ENCODE data around the gene CUEDC2.

CUEDC2 gene, protein sequence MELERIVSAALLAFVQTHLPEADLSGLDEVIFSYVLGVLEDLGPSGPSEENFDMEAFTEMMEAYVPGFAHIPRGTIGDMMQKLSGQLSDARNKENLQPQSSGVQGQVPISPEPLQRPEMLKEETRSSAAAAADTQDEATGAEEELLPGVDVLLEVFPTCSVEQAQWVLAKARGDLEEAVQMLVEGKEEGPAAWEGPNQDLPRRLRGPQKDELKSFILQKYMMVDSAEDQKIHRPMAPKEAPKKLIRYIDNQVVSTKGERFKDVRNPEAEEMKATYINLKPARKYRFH

DNA sequence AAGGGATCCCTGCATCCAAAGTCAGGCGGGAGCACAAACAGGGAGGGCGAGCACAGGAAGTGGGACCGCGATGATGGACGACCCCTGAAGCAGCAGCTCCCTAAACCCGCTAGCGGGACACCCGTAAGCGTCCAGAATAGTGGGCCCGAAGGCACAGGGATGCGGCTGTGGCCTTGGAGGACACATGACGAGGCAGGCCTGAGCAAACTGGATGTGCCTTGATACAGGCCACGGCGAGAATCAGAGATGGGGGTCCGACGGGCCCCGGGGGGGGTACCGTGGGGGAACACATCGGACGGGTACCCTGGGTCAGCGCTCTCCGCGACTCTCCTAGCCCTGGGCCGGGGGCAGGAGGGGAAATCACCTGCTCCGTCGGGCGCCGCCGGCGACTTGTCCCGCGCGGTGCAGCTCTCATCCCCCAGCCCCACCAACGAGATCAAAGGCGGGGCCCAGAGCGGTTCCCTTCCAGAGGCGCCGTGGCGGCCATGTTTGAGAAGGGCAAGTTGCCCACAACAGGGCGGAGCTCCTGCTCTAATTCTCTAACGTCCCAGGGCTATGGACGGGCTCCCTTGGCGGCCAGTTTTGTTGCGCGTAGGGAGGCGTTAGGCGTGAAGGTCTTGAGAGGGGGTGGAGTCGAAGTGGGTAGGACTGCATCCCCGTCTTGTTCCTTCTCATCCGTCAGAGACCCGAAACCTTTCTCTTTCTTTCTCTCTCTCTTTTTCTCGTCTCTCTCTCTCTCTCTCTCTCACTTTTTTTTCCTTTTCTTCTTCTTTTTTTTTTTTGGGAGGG, at the start of gene CUEDC2:
TSS of gene CUEDC2 (minus strand) at position 413 of the 789 bp plus-strand sequence. CDS start 7,386 bp downstream, outside the sequence.
- peak; percentile 94 for FAIRE-seq

DNA sequence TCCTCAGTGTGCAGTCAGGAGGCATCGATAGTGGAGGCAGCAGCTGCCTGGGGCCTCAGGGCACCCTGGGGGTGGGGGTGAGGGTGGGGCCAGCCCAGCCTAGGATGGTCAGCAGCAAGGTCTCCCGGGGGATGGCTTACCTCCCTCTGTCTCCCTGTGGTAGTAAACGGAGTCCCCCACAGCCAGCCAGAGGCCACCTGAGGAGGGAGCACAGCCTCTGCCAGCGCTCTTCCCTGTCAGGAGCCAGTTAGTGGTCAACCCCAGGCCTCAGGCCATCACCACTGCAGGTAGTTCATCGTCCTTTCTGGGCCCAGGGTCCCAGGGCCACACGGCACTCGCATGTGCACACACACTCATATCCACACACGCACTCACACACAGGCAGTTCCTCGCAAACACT, 48.0 kb upstream of the CUEDC2 start:
- no peak for FAIRE-seq

DNA sequence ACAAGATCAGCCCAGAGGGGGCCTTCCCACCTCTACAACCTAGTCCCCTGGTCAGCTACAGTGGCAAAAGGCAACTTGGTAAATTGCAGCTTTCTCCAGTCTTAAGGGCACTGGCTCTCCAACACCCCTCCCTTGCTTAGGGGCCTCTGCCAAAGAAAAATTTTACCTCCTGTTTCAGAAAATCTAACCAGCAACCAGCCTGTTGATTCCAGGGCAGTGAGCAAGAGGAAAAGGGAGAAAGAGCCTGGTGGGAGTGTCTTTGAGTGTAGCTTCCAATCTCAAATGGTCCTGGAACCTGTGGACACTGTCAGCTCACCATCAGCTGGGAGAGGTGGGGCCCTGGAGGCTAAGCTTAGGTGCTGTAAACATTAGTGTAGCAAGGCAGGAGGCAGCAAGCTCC, 47.3 kb upstream of the CUEDC2 start:
- no peak for FAIRE-seq

DNA sequence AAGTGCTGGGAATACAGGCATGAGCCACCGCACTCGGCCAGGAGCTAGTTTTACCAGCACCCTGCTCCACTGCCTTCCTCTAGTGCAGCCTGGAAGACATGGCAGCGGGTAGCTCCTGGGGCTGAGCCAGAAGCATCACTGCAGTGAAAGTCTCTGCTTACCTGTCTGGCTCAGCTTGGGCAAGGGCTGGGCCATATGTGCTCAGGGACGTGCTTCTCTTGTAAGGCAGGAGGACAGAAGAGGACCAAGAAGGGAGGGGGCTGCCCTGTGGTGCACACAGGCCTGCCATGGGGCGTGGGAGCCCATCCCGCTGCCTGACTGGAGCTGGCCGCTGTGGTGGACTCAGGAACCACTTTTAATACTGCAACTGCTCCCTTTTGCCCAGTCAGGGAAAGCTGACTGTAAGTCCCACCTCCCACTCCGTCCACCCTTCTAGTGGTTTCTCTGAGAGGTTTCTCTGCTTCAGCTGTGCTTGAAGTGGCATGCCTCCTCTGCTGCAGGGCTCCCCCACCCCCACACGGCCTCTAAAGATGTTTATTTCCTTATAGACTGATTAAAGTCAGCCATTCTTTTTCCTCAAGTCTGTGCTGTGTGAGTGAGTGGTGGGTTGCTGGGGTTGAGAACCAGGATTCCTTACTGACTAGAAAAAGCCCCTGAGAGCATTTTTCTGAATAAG, 44.2 kb upstream of the CUEDC2 start:
- no peak for FAIRE-seq

DNA sequence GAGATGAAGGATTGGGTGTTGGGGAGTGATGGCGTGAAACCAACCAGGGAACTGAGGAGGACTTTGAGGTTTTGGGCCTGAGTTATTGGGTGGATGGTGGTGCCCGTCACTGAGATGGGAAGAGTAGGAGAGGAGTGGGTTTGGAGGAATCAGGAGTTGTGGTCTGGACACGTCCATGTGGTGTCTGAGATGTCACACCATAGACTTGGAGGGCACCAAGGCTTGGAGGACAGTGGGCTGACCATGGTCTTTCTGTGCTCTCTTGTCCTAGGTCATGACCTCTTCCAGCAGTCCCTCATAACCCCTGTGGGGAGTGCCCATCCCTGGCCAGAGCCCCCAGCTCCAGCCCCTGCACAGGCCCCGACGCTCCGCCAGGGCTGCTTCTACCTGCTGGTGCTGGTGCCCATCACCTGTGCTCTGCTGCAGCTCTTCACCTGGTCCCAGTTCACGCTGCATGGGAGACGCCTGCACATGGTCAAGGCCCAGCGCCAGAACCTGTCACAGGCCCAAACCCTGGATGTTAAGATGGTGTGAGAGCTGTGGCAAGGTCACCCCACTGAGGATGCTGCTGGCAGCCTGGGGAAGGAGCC, 43.2 kb upstream of the CUEDC2 start:
- FAIRE-seq: no peak

DNA sequence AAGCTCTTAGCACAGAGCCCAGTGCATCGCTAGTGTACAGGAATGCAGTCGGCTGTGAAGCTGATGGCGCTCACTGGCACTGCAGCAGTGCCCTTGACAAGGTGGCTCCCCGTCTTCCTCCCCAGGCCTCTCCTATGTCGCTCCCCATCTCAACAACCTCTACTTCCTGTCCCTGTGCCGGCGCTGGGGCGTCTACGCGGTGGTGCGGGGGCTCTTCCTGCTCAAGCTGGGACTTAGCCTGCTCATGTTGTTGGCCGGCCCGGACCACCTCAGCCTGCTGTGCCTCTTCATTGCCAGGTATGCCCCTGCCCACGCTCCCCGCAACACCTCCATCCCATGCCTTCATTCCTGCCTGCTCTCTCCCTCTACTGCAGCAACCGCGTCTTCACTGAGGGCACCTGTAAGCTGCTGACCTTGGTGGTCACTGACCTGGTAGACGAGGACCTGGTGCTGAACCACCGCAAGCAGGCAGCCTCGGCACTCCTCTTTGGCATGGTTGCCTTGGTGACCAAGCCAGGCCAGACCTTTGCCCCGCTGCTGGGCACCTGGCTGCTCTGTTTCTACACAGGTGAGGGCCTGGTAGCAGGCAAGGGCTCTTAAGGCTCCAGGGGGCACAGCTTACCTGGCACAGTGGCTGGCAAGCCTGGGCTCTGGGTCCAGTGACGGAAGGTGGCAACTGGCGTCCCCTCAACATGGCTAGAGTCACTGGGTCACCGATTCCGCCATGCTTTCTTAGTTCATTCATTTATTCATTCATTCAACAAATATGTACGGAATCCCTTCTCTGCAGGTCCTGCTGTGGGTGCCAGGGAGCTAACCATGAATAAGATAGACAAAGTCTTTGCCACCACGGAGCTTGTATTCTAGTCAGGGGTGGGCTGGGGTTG, 41.3 kb upstream of the CUEDC2 start:
- no peak for FAIRE-seq

DNA sequence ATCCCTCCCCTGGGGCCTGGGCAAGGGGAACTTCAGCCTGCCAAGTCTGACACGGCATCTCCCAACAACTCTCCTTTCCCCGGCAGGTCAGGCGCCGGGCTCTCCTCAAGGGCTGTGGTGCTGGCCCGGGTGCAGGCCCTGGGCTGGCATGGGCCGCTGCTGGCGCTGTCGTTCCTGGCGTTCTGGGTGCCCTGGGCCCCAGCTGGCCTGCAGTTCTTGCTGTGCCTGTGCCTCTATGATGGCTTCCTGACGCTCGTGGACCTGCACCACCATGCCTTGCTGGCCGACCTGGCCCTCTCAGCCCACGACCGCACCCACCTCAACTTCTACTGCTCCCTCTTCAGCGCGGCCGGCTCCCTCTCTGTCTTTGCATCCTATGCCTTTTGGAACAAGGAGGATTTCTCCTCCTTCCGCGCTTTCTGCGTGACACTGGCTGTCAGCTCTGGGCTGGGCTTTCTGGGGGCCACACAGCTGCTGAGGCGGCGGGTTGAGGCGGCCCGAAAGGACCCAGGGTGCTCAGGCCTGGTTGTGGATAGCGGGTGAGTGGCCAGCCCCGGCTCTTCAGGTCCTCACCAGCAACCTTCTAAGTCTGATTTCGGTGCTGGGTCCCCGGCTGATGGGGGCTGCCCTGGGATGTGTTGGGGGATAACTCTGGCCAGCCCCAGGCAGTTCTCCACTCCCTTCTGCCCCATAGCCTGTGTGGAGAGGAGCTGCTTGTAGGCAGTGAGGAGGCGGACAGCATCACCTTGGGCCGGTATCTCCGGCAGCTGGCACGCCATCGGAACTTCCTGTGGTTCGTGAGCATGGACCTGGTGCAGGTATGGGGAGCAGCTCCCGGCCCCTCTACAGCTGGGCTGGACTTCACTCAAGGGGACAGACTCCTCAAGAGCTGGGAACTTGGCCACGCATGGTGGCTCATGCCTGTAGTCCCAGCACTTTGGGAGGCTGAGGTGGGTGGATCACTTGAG, 38.5 kb upstream of the CUEDC2 start:
- FAIRE-seq: no peak

DNA sequence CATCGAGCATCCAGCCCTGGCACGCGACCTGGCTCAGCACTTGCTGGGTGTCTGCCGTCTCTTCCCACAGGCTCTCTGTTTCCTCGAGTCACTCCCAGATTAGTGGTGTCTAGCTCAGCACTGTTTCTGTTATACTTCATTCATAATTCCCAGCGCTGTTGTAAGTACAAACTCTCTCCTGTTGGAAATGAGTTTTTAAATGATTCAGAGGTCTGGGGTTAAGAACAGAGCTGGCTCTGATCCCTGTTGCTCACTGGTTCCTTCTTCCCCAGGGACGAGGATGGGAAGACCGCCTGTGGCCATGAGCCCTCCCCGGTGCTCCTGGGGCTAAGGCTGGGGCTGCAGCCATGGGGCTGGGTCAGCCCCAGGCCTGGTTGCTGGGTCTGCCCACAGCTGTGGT, 36.3 kb upstream of the CUEDC2 start:
- FAIRE-seq: no peak

DNA sequence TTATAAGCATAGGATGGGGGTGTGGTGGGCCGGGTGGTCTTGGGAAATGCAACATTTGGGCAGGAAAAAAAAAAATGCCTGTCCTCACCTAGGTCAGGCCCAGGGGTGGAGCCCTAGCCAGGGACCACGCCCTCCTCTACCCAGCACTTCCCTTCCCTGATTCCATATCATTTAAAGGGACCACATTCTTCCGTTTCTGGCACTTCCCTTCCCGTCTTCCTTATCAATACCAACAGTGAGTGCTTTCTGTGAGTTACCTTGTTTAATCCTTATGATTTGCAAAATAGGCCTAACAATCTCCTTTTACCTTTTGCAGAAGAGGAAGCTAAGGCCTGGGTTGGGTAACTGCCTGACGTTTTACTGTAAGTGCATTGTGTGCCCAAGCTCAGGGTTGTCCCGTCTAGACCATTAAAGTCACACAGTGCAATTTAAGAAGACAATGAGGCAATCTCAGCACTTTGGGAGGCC, 35.6 kb upstream of the CUEDC2 start:
- no peak for FAIRE-seq

DNA sequence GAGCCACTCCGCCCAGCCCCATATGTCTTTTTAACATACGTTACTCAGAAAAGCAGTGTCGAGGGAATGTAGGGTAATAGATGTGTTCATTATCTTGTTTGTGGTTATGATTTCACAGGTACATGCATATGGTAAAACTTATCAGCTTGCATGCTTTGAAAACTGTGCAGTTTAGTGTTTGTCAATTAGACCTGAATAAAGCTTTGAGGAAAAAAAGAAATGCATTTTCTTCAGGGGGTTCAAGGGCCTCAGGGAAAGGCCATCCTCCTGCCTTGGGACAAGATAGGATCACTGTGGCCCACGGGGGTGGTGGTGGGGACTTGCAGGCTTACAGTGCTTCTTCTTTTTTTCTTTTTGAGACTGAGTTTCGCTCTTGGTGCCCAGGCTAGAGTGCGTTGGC, 34.9 kb upstream of the CUEDC2 start:
- FAIRE-seq: no peak

DNA sequence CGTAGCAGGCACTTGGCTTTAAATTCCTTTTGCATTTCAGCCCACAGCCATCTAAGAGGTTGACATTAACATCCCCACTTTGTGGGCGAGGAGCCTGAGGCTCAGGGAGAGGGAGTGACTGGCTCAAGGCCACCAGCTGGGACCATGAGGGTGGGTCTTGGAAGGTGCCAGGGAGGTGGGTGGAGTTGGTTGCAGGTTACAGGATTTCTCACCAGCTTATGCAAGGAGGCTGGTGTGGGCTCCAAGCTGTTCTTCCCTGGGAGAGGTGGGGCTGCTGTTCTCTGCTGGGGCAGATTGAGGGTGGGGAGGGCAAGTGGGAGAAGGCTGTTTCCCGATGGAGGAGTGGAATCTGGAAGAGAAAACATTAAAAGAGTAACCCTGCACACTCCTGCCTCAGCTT, 33.1 kb upstream of the CUEDC2 start:
- no peak for FAIRE-seq

DNA sequence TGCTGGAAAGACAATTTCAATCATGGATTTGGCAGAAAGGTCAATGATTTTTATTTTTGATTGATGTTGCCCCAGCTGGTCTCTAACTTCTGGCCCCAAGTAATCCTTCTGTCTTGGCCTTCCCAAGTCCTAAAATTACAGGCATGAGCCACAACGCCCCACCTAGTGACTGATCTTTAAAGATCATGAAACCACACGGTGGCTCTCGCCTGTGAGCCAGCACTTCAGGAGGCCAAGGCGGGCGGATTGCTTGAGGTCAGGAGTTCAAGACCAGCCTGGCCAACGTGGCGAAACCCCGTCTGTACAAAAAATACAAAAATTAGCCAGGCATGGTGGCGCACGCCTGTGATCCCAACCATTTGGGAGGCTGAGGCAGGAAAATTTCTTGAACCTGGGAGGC, 31.6 kb upstream of the CUEDC2 start:
- FAIRE-seq: no peak

DNA sequence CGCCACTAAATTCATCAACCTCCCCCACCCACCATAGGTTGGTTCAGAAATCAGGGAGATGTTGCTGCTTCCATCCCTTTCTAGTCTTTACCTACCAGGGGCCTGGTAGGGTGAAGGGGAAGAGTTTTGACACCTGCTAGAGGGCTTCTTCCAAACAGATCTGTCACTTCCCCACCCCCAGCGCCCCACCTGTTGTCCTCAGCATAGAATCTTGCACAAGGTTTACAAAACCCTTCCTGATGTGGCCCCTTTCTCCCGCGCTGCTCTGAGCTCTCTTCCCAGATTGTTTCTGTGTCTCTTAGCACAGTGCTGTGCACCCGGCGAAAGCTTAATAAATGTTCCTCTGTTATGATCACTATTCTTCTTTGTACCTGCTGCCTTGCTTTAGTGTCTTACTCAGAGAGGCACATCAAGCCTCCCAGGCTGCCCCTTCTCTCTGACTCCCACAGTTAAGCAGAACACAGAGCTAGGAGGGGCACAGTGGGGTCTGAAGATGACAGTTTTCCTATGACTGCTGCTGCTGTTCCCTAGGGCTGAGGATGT, 30.2 kb upstream of the CUEDC2 start:
- FAIRE-seq: no peak

DNA sequence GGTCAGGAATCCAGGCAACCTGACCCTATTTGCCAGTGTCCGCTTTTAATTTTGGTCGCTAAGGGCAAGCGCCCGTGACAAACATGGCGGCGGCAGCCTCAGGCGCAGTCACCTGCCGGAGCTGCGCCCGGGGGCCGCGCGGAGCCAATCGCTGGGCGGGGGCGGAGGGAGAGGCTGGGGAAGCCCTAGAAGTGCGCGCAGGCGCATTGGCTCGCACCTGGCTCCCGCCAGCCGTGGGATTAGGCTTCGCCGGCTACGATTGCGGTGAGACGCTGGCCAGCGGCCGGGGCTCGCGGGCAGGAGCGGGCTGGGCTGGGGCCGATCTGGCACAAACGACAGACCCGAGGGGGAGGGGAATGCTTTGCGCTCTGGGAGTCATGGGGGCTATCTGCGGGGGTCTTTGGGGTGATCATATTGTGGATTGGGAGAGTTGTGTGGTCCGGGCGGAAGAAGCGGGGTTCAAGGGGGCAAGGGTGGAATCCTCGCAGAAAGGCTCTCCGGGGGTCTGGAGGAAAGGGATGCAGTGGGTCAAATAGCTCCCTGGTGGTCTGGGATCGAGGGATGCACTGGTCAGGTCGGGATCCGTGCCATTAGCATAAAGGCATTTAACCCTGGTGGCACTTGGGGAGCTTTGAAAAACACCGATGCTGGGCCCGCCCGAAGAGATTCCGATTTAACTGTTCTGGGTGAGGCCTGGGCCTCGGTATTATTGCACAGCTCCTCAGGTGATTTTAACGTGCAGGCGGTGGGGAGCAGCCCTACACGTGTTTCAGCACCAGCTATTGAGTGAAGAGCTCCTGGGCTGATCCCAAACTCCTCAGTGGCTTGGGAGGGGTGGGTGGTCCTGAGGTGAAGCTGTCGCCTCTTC, 29.0 kb upstream of the CUEDC2 start:
- FAIRE-seq: no peak

DNA sequence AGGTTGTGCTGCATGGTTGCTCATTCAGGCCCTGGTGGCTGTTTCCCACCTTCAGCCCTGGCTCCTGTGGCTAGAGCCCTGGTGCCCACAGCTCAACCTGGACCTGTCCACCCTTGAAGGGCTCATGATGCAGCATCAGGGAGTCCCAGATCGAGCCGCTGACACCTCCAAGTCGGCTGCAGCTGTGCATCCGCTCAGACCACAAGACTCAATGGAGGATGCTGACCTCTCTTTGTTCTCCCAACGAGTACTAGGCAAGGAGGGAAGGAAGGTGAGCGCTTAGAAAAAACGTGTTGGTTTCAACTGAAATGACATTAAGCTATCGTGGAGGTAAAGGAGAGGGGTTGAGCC, 28.4 kb upstream of the CUEDC2 start:
- FAIRE-seq: no peak

DNA sequence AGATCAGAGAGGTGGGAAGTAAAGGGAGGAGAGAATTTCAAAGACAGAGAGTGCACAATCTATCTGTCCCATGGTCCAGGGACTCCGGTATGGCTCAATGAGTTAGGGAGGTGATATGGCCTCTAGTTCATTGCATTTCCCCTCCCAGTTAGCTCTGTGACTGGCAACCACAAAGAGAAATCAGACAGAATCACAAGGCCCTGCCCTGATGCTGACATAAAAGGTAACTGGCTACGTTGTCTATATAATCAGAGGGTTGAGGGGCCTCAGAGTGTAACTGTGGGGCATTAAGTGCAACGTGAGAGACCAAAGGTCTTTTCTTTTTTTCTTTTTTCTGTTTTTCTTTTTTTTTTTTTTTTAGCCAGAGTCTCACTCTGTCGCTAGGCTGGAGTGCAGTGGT, 26.3 kb upstream of the CUEDC2 start:
- FAIRE-seq: no peak

DNA sequence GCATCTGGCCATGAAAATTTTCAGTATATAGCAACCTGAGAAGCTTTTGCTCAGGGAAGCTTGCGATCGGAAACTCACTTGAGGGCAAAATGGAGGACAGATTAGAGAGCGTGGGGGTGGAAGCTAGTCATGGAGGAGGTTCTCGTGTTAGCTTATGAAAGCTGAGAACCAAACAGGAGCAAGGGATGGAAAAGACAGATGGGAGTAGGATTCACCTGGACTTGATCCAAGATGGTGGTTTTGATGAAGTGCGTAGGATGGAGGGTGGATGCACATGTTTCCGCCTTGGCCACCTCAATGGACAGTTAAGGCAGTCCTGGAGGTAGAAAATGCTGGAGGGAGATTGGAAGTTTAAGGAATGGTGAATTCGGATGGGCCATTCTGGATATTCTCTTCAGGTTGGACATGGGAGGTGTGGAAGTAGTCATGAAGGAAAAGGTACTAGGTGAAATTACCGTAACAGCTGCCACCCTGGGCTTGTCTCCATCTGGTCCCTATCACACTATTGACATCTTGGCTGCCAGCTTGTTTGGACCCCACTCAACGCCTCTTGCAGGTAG, 25.3 kb upstream of the CUEDC2 start:
- no peak for FAIRE-seq

DNA sequence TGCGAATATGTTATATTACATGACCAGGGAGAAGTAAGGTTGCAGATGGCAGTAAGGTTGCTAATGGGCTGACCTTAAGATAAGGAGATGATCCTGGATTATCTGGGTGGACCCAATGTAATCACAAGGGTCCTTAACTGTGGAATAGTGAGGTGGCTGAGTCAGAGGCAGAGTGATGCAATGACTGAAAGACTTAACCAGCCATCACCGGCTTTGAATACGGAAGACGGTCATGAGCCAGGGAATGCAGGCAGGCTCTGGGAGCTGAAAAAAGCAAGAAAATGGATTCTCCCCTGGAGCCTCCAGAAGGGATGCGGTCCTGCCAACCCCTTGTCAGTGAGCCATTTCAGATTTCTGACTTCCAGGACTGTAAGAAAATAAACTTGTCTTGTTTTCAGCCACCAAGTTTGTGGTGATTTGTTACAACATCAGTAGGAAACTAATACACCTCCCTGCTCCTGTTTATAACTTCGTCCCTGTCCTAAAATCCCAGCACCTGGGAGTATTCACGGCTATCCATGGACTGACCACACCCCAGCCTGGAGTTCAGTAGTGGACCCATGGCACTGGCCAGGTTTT, 23.6 kb upstream of the CUEDC2 start:
- FAIRE-seq: no peak
